Stimulated activated CD8-positive, alpha-beta memory T cell treated with anti-CD3 and anti-CD28 coated beads, Interleukin-7, amount 100 ng/mL, for 48 hours (primary cell): ENCODE data around the gene TEX19.
"Not testable (repeated sequence)": the region's sequence is repeated elsewhere in the genome, so short reads cannot be mapped to it uniquely, and the experiment has no call there.

Source experiments
- DNase-seq, 2 donors: peaks; one replicate each; pipeline ENCODE4 v3.0.0-alpha.2; 2020; ENCODE audit warnings: low read depth in 1 of 2; ENCODE audit errors: extremely low read depth in 1 of 2

The TEX19 gene

DNA sequence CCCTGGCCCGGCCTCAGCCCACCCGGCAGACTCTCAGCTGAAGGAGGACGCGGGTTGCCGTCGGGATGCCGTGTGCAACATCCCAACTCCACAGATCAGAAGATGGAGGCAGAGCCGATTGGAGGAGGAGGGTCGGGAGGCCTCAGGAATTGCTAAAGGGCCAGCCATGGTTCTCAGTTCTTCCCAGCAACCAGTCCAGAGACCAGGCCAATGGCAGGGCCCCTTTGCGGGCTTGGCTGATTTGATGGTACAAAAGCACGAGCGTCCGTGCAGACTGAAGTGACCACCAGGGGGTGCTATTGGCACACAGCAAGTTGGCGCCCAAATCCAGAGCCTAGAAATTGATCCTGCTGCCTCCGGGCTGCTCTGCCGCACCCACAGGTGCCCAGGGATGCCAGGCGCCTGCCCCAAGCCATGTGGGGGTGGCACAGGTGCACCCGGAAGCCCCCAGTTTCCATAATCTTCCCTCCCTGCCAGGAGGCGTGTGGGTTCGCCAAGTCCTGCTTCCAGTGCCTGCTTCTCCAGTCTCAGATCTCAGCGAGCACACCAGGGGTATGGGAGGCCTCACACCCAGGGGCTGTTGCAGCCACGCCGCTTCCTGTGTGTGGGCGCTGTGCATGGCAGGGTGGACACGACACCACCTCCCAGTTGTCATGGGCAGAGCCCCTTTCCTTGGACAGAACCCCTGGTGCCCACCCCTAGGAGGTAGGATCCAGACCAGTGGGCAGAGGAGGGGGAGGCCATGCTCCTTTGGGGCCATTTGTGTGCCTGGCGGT, 7.1 kb upstream of the TEX19 start:
- DNase-seq, result peak; percentile 45 to 61

DNA sequence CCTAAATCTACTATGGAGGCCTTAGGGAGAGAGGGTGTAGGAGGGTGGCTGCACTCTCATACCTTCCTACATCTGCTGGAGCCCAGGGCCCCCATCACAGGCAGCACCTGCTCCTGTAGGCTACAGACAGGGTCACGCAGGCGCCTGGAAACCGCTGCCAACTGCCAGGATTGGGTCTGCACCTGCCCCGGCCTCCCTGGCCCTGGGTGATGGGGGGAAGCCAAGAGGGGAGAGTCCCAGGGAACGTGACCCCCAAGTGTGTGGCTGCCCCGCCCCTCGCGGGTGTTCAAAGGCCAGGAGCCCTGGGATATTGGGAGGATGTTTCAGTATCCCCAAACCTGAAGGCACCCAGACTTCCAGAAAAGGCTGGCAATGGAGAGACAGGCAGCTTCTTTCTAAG, 5.6 kb upstream of the TEX19 start:
- DNase-seq, result no peak

DNA sequence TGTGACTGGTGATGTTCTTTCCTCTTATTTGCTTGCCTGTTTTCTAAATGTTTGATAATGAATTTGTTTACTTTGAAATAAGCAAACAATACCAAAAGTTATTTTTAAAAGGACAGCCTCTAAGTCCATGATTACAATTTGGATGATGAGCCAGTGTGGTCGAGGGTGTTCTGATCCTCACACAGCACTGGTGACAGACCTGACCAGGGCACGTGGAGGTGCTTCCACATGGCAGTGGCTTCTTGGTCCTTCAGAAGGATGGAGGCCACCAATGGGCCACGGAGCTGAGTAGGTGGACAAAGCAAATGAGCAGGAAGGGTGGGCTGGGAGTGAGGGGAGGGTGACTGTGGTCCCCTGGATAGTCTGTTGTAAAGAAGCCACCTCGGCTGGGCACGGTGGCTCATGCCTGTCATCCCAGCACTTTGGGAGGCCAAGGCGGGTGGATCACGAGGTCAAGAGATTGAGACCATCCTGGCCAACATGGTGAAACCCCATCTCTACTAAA, 4.2 kb upstream of the TEX19 start:
- DNase-seq, result no peak

DNA sequence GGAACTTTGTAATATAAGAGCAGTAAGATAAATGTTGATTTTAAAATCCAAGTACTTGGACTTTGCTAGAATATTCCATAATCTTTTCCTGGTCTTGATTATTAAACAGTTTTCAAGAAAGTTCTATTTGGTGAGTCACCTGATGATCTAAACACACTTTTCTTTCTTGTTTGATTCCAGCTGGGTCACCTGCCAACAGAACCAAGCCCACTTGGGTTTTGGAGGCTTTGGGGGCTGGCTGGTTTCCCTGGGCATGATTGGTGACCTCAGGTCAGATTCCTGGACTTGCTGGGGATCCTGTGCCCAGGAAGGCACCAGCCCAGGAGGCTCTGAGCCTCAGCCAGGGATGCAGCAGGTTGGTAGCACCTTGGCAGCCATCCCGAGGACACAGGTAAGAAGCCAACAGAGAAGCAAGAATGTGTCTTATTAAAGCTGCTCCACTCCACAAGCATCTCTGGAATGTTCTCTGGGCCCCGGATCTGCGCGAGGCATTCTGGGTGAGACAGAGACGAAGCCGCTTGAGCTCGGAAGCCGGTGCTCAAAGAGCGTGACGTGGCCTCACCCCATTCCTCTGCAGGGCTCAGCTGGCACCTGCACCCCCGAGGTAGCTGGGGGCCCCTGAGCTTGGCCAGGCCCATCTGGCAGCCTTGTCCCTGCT, 3.1 kb upstream of the TEX19 start:
- no peak for DNase-seq

DNA sequence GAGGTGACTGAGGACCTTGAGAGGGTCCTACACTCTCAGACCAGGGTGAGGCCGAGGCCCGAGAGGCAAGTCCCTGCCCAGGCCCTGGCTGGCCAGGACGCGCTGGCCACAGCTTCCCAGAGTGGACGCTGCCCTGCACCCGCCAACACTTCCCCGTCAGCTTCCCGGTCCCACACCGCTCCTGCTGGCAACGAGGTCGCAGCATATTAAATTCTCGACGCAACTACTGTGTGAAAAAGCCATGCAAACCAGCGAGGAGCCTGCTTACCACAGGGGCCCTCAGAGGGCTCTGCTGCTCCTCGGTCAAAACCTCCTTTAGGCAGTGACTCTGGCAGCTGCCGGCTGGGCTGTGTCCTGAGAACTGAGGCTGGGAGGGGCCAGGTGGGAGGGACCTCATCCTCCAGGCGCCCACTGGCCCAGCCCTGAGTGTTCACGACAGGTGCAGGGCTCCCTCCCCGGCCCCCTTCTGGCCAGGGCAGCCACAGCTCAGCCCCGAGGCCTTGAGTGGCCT, 2.1 kb upstream of the TEX19 start:
- no peak for DNase-seq

DNA sequence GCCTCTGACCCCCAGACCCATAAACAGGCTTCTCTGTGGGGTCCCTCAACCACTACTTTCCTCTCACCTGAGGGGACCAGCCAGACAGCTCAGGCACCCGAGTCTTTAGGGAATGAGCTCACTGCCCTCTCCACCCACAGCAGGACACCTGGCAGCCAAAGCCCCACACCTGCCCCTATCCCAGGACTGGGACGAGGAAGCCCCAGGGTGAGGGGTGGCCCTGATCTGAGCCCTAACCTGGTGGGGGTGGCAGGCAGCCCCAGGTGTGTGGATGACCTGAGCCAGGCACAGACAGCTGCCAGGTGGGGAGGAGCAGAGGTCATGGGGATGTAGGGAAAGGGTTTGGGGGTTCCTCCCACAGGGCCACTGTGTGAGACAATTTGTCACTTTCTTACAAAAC, 1.7 kb upstream of the TEX19 start:
- DNase-seq, result no peak

DNA sequence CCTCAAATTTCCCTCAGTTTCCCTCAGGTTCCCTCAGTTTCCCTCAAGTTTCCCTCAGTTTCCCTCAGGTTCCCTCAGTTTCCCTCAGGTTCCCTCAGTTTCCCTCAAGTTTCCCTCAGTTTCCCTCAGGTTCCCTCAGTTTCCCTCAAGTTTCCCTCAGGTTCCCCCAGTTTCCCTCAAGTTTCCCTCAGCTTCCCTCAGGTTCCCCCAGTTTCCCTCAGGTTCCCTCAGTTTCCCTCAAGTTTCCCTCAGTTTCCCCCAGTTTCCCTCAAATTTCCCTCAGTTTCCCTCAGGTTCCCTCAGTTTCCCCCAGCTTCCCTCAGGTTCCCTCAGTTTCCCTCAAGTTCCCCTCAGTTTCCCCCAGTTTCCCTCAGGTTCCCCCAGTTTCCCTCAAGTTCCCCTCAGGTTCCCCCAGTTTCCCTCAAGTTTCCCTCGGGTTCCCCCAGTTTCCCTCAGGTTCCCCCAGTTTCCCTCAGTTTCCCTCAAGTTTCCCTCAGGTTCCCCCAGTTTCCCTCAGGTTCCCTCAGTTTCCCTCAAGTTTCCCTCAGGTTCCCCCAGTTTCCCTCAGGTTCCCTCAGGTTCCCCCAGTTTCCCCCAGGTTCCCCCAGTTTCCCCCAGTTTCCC, 516 bp downstream of the TEX19 start:
- DNase-seq, result not testable (repeated sequence)

DNA sequence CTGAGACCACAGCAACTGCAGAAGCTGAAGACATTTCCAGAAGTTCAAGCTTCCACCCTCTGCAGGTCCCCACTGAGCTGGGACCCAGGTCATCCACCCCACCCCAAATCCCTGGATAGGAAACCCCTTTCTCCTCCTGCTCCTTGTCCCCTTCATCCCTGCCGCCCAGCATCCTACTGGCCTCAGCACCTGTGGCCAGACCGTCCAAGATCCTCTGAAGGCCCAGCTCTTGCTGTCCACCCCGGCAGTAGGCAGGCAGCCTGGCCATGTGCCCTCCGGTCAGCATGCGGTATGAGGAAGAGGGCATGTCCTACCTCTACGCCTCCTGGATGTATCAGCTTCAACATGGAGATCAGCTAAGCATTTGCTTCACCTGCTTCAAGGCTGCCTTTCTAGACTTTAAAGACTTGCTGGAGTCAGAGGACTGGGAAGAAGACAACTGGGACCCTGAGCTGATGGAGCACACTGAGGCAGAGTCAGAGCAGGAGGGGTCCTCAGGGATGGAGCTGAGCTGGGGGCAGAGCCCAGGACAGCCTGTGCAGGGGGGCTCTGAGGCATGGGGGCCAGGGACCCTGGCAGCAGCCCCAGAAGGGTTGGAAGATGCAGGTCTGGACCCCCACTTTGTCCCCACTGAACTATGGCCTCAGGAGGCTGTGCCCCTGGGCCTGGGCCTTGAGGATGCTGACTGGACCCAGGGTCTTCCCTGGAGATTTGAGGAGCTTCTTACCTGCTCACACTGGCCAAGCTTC, 3.0 kb downstream of the TEX19 start:
- no peak for DNase-seq

DNA sequence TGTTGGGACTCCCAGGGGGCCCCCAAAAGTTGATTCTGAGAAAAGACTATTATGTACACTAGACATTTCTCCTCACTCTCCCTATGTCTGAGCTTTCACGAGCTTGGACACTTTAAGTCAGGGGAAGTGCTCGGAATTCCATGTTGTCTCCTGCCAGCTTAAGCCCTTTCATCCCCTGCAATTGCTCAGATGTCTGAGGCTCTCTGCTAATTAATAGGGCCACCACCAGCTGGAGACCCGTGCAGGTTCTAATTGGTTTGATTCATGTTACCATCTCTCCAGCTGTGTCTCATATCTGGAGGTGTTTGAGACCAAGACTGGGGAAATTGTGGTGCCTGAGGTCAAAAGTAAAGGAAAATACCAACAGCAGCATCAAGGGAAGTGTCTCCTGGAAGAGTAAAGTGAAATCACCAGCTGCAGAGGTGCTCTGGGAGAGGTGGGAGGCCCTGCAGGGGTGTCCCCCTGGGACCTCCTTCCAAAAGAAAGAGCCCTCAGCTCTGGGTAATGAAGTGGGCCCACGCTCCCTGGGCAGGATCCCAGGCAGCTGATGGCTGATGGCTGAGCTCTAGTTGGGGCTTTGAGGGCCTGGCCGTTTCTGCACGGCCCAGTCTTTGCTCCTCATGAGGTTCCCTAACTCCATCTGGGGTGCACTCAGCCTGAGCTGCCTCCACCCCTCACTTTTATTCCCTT, 6.7 kb downstream of the TEX19 start:
- DNase-seq, result no peak

DNA sequence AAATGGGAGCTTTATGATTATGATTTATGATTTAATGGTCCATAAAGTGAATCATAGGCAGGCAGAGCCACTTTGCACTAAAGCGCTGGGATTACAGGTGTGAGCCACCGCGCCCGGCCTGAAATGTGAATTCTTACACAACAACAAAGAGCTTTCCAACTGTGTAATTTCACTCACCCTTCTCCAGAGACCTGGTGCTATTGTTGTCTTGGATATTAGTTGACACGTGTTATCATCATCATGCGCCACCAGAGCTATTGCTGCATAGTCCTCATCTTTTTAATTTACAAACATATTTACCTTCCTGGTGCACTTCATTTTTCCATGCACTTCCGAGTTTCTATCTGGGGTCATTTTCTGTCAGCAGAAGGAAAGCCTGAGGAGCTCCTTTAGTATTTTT, 7.7 kb downstream of the TEX19 start:
- DNase-seq, result no peak

DNA sequence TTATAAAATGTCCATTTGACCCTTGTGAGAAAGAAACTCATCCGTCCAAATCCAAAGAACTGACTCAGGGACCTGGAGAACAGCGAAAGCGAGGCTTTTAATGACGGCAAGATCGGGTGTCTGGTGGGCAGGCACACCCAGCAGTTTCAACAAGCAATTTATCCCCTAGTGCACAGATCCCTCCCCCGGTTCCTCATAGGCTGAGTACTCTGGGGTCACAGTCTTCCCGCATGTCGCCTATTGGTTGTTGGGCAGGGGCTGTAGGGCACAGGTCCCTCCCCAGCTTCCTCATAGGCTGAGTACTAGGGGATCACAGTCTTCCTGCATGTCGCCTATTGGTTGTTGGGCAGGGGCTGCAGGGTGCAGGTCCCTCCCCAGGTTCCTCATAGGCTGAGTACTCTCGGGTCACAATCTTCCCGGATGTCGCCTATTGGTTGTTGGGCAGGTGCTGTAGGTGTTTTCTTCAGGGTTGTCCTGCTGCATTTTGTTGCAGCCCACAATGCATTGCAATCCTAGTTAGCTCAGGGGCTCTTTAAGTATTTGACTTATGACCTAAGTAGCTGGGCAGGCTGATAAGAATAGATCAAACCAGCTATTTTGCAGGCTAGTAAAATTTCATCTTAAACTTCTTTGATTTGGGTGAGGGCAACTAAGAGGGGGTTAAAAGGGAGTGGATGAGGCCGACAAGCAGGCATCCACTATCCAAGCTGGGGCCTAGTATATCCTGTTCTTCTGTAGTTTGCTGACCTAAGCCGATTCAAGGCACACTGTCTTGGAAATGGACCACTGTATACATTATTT, 8.9 kb downstream of the TEX19 start:
- no peak for DNase-seq

DNA sequence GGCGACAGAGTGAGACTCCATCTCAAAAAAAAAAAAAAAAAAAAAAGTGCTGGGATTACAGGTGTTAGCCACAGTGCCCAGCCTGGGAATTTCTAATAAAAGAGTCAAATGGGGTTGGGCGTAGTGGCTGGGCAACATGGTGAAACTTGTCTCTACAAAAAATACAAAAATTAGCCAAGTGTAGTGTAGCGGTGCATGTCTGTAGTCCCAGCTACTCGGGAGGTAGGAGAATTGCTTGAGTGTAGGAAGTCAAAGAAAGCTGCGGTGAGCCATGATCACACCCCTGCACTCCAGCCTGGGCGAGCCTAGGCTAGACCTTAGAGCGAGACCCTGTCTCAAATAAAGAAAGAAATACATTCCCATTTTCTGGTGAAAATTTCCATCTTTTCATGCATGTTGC, 10.2 kb downstream of the TEX19 start:
- DNase-seq, result no peak

DNA sequence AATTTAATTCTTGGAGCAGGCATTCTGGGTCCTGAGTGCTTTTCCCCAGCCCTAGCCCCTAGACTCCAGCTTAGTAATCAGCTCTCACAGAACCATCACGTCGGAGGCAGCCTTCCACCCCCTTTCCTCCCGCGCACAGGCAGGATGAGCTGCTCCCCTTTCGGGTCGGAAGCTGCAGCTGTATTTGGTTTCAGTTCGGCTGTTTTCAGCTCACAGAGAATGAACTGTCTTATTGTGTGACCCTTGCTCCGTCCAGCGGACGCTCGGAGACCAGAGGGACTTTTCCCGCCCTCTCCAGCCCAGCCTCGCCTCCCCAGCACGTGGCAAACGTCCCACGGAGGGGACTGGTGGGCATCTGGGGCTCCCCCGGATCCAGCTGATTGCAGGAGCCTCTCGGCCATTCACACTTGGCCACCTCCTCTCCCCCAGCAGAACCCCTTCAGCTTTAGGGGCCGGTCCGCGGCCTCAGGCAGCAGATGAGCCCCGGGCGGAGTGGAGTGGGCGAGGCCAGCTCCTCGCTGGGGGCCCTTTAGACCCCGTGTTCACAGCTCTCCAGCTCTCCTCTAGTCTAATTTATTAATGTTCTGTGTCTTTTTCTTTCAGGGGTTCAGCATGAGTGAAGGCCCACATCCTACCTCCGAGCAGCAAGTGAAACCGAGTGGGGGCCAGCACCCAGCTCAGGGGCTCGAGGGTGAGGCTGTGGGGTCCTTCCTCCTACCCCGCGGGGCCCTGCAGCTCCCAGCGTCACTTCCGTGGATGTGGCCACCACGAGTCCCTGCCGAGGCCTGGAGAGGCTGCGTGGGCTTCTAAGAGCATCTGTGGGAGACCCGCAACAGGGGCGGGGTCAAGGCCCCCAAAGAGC, 11.7 kb downstream of the TEX19 start:
- no peak for DNase-seq

DNA sequence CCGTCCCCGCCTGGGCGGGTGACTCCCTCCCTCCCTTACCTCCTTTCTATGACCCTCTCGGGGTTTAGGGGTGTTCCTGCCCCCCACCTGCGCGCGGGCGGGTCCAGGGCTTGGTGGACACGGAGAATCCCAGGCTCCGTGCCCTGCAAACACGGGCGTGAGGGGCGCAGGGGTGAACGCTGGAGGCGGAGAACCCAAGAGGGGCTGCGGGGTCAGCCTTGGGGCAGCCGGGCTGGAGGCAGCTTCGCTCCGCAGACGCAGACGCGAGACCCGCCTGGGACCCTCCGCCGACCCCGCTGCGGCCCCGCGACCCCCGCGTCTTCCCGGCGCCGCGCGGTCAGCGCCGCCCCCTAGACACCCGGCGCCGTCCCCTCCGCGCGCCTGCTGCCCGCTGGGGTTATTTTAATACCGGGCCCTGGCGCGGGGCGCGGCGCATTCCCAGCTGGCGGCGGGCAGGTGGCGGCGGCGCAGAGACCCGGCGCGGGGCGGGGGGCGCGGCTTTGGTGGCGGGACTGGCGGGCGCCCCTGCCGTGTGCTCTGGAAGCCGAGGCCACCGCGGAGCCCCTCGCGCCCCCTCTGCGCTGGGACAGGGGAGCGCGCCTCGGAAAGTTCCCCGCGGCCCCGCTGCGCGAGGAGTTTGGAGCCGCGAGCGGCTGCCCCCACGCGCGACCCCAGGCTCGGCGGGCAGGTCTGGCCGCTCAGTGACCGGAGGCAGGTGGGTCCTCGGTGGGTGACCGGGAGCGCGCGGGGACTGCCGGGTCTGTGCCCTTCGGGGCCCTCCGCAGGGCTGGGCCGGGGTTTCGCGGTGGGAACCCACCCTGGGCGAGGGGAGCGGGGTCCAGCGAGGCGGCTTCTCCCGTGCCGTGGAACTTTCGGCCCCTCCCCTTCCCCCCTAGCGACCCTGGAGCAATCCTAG, 12.5 kb downstream of the TEX19 start, which contains the start of gene UTS2R:
TSS of gene UTS2R (plus strand) at position 433 of the 916 bp plus-strand sequence. CDS start 2,560 bp downstream, outside the sequence.
- no peak for DNase-seq

DNA sequence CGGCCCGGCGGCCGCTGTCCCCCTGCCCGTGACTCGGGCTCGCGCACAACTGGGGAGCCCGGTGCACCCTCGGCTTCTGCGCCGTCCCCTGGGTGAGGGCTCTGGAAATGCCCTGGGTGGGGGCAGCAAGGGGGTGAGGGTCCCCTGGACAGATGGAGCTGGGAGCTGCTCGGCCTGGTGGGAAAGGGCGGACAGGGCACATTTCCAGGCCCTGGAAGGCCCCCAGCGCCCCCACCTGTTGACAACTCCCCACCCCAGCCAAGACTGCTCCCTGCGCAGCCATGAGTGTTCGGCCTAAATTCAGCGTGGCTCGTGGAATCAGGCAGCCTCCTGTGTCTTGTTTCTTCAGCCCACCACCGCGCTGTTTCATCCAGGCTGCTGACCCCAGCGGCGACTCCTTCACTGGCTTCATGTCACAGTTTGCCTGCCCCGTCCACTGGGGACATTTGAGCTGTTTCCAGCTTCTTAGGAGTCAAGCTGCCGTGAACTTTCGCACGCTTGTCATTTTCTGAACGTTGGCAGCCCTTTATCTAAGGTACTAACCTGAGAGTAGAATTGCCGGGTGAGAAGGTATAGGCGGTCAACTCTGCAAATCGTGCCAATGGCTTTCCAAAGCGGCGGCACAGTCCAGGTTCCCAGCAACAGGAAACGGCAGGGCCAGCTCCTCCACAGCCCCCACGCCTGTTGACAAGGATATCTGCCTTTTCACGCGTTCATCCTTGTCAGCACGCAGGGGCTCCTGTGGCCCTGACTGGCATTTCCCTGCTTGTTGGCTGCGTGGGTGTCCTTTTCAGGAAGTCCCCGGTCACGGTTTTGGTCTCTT, 13.4 kb downstream of the TEX19 start:
- no peak for DNase-seq

DNA sequence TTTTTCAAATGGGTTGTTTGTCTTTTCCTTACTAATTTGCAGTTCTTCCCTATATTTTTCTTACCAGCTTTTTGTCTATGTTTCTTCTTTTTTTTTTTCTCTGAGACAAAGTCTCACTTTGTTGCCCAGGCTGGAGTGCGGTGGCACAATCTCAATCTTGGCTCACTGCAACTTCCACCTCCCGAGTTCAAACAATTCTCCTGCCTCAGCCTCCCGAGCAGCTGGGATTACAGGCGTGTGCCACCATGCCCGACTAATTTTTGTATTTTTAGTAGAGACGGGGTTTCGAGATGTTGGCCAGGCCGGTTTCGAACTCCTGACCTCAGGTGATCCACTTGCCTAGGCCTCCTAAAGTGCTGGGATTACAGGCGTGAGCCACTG, 14.0 kb downstream of the TEX19 start:
- not testable (repeated sequence) for DNase-seq
